ENCODE results near the gene HPS4.
"Not testable (repeated sequence)": the region's sequence is repeated elsewhere in the genome, so short reads cannot be mapped to it uniquely, and the experiment has no call there.

The HPS4 gene

DNA sequence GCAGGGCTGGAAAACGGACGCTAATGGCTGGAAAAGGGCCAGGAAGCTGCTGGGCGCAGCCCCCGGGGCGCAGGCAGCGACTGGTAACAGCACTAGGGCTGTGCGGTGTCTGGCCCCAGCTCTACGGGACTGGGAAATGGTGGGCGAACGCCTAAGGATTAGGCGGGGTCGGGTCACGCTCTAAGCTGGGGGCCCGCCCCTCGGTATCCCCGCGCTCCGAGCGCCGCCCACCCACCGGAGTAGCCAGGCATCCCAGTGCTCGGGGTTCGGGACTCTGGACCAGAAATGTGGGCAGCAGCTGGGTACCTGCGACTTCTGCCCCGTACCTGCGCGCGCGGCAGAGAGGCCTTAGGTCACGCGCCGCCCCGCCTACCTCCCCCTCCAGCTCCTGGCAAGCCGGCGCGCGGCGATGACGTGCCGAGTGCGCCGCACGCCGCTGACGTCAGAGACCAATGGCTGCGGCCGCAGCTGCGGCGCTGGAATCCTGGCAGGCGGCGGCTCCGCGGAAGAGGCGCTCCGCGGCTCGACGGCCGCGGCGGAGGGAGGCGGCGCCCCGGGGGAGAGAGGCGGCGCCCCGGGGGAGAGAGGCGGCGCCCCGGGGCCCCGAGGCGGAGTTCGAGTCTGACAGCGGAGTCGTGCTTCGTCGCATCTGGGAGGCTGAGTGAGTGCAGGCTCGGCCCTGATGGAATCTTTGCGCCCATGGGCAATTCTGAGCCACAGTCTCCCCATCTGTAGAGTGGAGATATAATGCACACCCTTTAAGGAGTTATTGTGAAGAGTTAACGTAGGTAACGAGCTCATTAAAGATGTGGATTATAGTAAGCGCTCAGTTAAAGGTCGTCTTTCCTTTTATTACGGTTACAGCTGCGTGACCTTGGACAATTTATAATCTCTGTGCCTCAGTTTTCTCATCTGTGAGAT lies at the start of gene HPS4, which contains the start of gene SRRD:
Gene HPS4, minus strand, starts transcription at position 345 of the 921 bp plus-strand sequence. CDS start 2,021 bp downstream, outside the sequence.
Gene SRRD, plus strand, starts transcription at position 439 of the 921 bp plus-strand sequence. Its CDS starts 14 bp downstream, at position 453.
- Histone ChIP-seq H3K4me3 (peak within 1 kb of the TSS; percentile 100), H3K27ac (peak within 1 kb of the TSS; percentile 95 to 99)
- peak; percentile 88 for DNase-seq (ENCODE audit: low spot score)
- TF ChIP-seq, protein P1, sequence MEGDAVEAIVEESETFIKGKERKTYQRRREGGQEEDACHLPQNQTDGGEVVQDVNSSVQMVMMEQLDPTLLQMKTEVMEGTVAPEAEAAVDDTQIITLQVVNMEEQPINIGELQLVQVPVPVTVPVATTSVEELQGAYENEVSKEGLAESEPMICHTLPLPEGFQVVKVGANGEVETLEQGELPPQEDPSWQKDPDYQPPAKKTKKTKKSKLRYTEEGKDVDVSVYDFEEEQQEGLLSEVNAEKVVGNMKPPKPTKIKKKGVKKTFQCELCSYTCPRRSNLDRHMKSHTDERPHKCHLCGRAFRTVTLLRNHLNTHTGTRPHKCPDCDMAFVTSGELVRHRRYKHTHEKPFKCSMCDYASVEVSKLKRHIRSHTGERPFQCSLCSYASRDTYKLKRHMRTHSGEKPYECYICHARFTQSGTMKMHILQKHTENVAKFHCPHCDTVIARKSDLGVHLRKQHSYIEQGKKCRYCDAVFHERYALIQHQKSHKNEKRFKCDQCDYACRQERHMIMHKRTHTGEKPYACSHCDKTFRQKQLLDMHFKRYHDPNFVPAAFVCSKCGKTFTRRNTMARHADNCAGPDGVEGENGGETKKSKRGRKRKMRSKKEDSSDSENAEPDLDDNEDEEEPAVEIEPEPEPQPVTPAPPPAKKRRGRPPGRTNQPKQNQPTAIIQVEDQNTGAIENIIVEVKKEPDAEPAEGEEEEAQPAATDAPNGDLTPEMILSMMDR (IDR thresholded peaks at IDR 0.05): no peak

DNA sequence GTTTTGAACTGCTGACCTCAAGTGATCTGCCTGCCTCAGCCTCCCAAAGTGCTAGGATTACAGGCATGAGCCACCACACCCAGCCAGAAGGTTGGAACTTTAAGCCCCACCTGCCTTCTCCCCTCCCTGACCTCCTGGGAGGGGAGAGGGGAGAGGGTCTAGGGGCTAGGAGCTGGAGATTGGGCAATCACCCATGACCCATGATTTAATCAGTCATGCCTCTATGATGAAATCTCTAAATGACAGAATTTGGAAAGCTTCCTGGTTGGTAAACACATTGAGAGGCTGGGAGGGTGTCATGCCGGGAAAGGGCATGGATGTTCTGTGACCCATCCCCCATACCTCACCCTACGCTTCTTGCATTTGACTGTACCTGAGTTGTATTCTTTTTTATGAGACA lies 45.8 kb upstream of the HPS4 start:
- H3K4me3 ChIP-seq: no peak overlapping the region
- DNase-seq (ENCODE audit: low spot score): no peak
- no peak overlapping the region for H3K27ac ChIP-seq
- TF ChIP-seq, protein P1 (IDR thresholded peaks at IDR 0.05): no peak

DNA sequence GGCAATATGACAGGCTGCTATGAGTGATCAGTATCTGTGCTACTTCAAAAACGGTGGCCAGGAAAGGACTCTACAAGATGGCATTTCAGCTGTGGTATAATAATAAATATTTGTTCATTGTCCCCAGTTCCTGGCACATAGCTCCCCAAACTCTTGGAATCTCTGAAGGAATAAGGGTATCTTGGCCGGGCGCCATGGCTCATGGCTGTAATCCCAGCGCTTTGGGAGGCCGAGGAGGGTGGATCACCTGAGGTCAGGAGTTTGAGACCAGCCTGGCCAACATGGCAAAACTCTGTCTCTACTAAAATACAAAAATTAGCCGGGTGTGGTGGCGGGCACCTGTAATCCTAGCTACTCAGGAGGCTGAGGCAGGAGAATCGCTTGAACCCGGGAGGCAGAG lies 44.9 kb upstream of the HPS4 start:
- not testable (repeated sequence) for H3K4me3 ChIP-seq; H3K27ac ChIP-seq; DNase-seq (ENCODE audit: low spot score)

DNA sequence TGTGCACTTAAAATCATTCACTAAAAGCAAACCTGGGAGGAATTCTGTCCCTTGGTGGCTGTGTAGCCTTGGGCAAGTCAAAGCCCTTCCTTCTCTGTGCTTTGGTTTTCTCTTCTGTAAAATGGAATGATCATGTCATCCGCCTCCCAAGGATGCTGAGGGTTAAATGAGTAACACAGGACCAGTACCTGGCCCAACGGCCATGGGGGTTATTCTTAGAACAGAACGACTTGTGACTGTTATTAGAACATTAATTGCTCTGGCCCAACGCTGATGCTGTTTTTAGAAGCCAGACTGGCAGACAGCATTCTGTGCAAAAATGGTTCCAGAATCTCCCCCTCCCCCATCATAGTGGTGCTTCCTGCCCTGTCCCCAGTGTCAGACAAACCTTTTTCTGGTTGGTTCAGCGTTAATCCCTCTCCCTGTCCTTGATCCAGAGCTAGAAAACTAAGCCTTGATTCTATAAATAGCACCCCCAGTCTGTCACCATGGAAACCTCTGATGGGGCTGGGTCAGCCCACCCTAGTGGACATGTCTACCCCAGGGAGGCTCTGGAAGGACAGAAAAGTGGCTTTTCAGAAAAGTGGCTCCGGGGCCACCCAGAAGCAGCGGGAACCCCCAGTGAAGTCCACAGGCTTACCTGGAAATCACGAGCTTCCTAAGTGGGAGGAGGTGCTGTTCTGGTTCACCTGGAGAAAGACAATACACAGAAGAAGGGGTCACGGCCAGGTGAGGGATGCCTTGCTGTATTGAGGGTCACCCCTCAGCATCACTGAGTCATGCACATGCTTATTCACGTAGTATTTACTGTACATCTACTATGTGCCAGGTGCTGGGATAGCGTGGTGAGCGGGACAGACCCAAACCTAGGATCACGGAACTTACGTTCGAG lies 44.2 kb upstream of the HPS4 start:
- TF ChIP-seq, protein P1 (IDR thresholded peaks at IDR 0.05): no peak
- Histone ChIP-seq H3K4me3 (no peak overlapping the region), H3K27ac (no peak overlapping the region)
- no peak for DNase-seq (ENCODE audit: low spot score)

DNA sequence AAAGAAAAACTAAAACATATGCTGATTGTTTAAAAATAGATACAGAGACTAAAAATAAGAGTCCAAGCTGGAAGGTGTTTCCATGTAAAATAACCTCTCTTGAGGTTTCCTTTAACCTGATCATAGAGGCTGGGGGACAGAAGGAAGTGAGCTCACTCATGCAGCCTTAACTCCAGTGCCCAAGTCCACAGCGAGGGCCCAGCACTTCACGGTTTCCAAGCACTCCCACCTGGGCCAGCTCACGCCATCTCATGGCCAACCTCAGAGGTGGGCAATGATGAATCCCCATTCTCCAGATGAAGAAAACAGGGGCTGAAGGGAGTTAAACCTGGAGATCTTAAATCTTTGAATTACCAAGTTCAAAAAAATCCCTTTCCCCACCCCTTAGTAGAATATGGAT lies 43.6 kb upstream of the HPS4 start:
- TF ChIP-seq, protein P1 (IDR thresholded peaks at IDR 0.05): no peak
- no peak for DNase-seq (ENCODE audit: low spot score)
- no peak overlapping the region for H3K27ac ChIP-seq
- H3K4me3 ChIP-seq: no peak overlapping the region

DNA sequence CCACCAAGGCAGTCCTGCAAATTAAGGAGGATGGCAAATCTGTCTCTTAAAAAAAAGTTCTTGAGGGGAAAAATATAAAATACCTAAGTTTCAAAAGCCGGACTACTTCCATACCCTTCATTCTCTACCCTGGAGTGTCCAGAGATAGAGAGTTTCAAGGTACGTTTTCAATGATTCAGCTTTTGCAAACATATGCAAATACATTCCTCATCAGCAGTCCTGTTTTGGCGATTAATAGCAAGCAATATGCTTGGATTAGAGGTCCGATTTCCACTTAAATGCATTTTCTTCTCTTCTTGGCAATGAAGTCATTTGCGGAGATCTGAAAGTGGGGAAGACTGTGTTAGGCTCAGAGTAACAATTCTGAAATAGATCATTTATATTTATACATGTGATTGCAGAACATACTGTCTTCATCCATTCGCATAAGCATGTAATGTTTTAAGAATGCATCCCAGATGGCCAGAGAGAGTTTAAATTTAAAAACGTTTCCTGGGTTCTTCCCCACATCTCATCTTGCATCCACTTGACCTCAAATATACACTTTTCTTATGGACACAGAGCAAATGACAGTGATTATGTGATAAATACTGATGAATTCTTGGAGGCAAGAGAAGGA lies 42.5 kb upstream of the HPS4 start:
- TF ChIP-seq, protein P1 (IDR thresholded peaks at IDR 0.05): no peak
- Histone ChIP-seq H3K27ac (no peak overlapping the region), H3K4me3 (no peak overlapping the region)
- no peak for DNase-seq (ENCODE audit: low spot score)

DNA sequence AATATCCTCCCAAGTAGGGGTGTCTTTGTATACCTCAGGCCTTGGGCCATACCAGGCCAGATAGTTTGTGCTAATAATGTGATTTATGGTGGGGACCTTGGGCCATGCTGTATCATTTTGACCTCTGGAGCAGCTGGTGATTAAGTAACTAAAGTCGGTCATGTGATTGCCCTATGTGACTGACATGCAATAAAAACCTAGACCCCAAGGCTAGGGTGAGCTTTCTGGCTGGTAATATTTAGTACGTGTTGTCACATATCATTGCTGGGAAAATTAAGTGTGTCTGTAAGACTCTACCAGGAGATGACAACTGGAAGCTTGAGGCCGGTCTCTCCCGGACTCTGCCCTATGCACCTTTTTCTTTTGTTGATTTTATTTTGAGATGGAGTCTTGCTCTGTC lies 41.3 kb upstream of the HPS4 start:
- TF ChIP-seq, protein P1 (IDR thresholded peaks at IDR 0.05): no peak
- no peak for DNase-seq (ENCODE audit: low spot score)
- Histone ChIP-seq H3K4me3 (no peak overlapping the region), H3K27ac (no peak overlapping the region)

All from coronary artery (tissue), 2 donors.